Measurements from ENCODE around the gene EMB.
"Not testable (repeated sequence)": the region's sequence is repeated elsewhere in the genome, so short reads cannot be mapped to it uniquely, and the experiment has no call there.

DNA sequence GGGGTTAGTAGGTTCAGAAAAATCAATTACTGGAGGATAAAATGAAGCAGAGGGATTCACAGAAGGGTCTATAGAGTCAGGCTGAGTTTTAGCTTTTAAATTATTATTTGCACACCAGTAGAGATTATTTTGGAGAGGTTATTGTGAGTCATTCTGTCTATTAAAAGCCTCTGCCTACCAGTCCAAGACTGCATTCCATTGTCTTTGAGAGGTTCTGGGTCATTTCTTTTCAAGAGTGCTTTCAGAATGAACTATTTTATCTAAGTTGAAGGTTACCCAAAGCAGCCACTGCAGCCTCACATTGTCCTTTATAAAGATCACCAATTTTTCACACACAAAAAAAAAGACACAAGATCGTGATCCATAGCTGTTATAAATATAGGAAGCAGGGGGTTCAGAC, 21.5 kb upstream of the EMB start:
- TF ChIP-seq, protein P1, sequence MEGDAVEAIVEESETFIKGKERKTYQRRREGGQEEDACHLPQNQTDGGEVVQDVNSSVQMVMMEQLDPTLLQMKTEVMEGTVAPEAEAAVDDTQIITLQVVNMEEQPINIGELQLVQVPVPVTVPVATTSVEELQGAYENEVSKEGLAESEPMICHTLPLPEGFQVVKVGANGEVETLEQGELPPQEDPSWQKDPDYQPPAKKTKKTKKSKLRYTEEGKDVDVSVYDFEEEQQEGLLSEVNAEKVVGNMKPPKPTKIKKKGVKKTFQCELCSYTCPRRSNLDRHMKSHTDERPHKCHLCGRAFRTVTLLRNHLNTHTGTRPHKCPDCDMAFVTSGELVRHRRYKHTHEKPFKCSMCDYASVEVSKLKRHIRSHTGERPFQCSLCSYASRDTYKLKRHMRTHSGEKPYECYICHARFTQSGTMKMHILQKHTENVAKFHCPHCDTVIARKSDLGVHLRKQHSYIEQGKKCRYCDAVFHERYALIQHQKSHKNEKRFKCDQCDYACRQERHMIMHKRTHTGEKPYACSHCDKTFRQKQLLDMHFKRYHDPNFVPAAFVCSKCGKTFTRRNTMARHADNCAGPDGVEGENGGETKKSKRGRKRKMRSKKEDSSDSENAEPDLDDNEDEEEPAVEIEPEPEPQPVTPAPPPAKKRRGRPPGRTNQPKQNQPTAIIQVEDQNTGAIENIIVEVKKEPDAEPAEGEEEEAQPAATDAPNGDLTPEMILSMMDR (conservative IDR thresholded peaks at IDR 0.05), result not testable (repeated sequence)
- not testable (repeated sequence) for TF ChIP-seq EZH2 (IDR thresholded peaks at IDR 0.05; ENCODE audit: low read depth)
